Measurements from ENCODE around the gene NAV3. TPM values are rescaled to one million over a fixed set of nuclear protein-coding genes. Genes with fewer than 3 reads are reported as not detected.

NAV3 gene
- polyA plus RNA-seq, 3 donors: 0.11 TPM; not detected in 2

GRCh38 chr12:77963576-77964178, 133.0 kb downstream of the NAV3 start:
- Mint-ChIP-seq H3K4me3 (no peak overlapping the region), H3K9me3 (peaks cover 0 to 5% (median 0%) of the 10 kb centered on the region in 7 donors), H3K27me3 (ENCODE audit: low read depth in 3 of 3) (peaks cover 0 to 4% (median 1%) of the 10 kb centered on the region in 3 donors), H3K27ac (no peak overlapping the region), H3K36me3 (no peaks in the 10 kb centered on the region), H3K4me1 (no peaks in the 10 kb centered on the region)
- Histone ChIP-seq H3K4me1 (ENCODE audit: control insufficient read depth in 1 of 2, insufficient read depth in 2 of 2, low read length in 2 of 2) (no peaks in the 10 kb centered on the region), H3K27ac (ENCODE audit: low read depth in 1 of 2, low read length in 2 of 2) (no peak overlapping the region), H3K9ac (ENCODE audit: insufficient read depth, low read length, poor library complexity, severe bottlenecking) (no peak overlapping the region), H3K27me3 (ENCODE audit: control insufficient read depth in 2 of 2, insufficient read depth in 2 of 2, low read length in 2 of 2) (no peaks in the 10 kb centered on the region), H3K4me2 (replicated peaks; ENCODE audit: extremely low read depth, low read length, poor library complexity, severe bottlenecking) (no peak overlapping the region), H3K4me3 (replicated peaks in 1 of 3; ENCODE audit: low read depth in 2 of 3, low read length in 3 of 3) (no peak overlapping the region), H3K9me3 (replicated peaks in 1 of 2; ENCODE audit: control insufficient read depth in 1 of 2, insufficient read depth in 1 of 2, low read length in 2 of 2) (no peaks in the 10 kb centered on the region), H3K79me2 (ENCODE audit: insufficient read depth, low read length) (no peaks in the 10 kb centered on the region), H3K36me3 (replicated peaks in 1 of 2; ENCODE audit: control insufficient read depth in 1 of 2, insufficient read depth in 2 of 2, low read length in 2 of 2) (no peaks in the 10 kb centered on the region), H4K20me1 (ENCODE audit: insufficient read depth, low read length) (no peaks in the 10 kb centered on the region), H2AFZ (ENCODE audit: insufficient read depth, low read depth, low read length, poor library complexity, severe bottlenecking) (no peak overlapping the region)
- TF ChIP-seq, protein P1, sequence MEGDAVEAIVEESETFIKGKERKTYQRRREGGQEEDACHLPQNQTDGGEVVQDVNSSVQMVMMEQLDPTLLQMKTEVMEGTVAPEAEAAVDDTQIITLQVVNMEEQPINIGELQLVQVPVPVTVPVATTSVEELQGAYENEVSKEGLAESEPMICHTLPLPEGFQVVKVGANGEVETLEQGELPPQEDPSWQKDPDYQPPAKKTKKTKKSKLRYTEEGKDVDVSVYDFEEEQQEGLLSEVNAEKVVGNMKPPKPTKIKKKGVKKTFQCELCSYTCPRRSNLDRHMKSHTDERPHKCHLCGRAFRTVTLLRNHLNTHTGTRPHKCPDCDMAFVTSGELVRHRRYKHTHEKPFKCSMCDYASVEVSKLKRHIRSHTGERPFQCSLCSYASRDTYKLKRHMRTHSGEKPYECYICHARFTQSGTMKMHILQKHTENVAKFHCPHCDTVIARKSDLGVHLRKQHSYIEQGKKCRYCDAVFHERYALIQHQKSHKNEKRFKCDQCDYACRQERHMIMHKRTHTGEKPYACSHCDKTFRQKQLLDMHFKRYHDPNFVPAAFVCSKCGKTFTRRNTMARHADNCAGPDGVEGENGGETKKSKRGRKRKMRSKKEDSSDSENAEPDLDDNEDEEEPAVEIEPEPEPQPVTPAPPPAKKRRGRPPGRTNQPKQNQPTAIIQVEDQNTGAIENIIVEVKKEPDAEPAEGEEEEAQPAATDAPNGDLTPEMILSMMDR (IDR thresholded peaks at IDR 0.05): no peak
- intact Hi-C loops (cut with micrococcal nuclease): no loop called here
- WGBS (ENCODE audit: insufficient coverage): no CpG with 5 or more reads among the region's 2 CpGs
- DNase-seq: no peak

DNA sequence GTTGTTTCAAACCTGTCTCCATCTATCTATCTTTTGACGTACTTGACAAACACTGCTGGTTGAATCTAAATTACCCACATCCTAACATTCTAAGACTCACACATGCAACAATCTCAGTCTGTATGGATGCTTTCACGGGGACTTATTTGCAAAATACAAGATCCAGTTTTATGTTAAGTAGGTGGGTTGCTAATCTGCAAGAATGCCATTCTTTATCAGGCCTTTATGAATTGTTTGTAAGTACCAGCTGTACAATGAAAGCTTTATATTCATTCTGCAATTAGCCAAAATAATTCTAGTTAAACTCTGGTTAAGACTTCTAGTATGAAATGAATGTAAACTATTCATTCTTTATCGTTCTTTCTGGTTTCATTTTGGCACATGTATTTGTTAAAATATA, 135.1 kb downstream of the NAV3 start:
- no peak for DNase-seq
- H3K9me3 ChIP-seq (replicated peaks in 1 of 2; ENCODE audit: control insufficient read depth in 1 of 2, insufficient read depth in 1 of 2, low read length in 2 of 2): no peaks in the 10 kb centered on the region
- H3K4me1 Mint-ChIP-seq: no peaks in the 10 kb centered on the region
- no peaks in the 10 kb centered on the region for H3K27me3 ChIP-seq (ENCODE audit: control insufficient read depth in 2 of 2, insufficient read depth in 2 of 2, low read length in 2 of 2)
- peaks cover 0 to 2% (median 1%) of the 10 kb centered on the region in 3 donors for H3K27me3 Mint-ChIP-seq (ENCODE audit: low read depth in 3 of 3)
- no peaks in the 10 kb centered on the region for H3K36me3 ChIP-seq (replicated peaks in 1 of 2; ENCODE audit: control insufficient read depth in 1 of 2, insufficient read depth in 2 of 2, low read length in 2 of 2)
- peaks cover 0 to 5% (median 0%) of the 10 kb centered on the region in 7 donors for H3K9me3 Mint-ChIP-seq
- intact Hi-C loops (cut with micrococcal nuclease): no loop called here
- no peak overlapping the region for H3K9ac ChIP-seq (ENCODE audit: insufficient read depth, low read length, poor library complexity, severe bottlenecking)
- no peak overlapping the region for H3K27ac Mint-ChIP-seq
- WGBS (ENCODE audit: insufficient coverage): 100% methylated on average over 1 of the region's 3 CpGs
- no peaks in the 10 kb centered on the region for H3K79me2 ChIP-seq (ENCODE audit: insufficient read depth, low read length)
- no peak overlapping the region for H3K4me2 ChIP-seq (replicated peaks; ENCODE audit: extremely low read depth, low read length, poor library complexity, severe bottlenecking)
- H3K4me1 ChIP-seq (ENCODE audit: control insufficient read depth in 1 of 2, insufficient read depth in 2 of 2, low read length in 2 of 2): no peaks in the 10 kb centered on the region
- H3K36me3 Mint-ChIP-seq: no peaks in the 10 kb centered on the region
- H3K4me3 ChIP-seq (replicated peaks in 1 of 3; ENCODE audit: low read depth in 2 of 3, low read length in 3 of 3): no peak overlapping the region
- no peak overlapping the region for H2AFZ ChIP-seq (ENCODE audit: insufficient read depth, low read depth, low read length, poor library complexity, severe bottlenecking)
- no peaks in the 10 kb centered on the region for H4K20me1 ChIP-seq (ENCODE audit: insufficient read depth, low read length)
- no peak overlapping the region for H3K27ac ChIP-seq (ENCODE audit: low read depth in 1 of 2, low read length in 2 of 2)
- no peak overlapping the region for H3K4me3 Mint-ChIP-seq
- TF ChIP-seq, protein P1 (IDR thresholded peaks at IDR 0.05): no peak

Data from CD14-positive monocyte (primary cell).